K562 (cell line): ENCODE results near the gene FAM53B. TPM values are rescaled to one million over a fixed set of nuclear protein-coding genes. Genes with fewer than 3 reads are reported as not detected.

ENCODE experiments used
- ATAC-seq: fragments of 200-7000 bp; cut with Tn5 transposase; 3 replicates; pipeline ENCODE4 v1.9.1; 2020; ENCODE audit warnings: moderate library complexity
- BruUV-seq: library from RNA; stranded (reverse); fragments of 400-500 nt; replicated peaks from 2 replicates; lab custom pipeline; 2021; lab: Mats Ljungman, UMichigan
- CTCF ChIA-PET: fragments of 300-600 bp; formaldehyde crosslinking; extraction: SDS; loops from one replicate; lab custom pipeline; 2021; ENCODE audit warnings: low intra/inter-chr PET ratio; lab: Yijun Ruan, JAX
- POLR2A ChIA-PET: fragments of 300-600, 350-650 bp; sonication (Branson Sonifier 250); formaldehyde crosslinking; extraction: SDS; loops from one replicate; lab custom pipeline; 2021; ENCODE audit warnings: antibody characterized with exemption, inconsistent platforms; lab: Yijun Ruan, JAX
- DNase-seq, 4 experiments: peaks; one replicate each; pipeline versions ENCODE4 v3.0.0 to v3.0.0-alpha.2; 2011 to 2018; ENCODE audit warnings: low spot score in 3 of 4, mixed read lengths in 3 of 4; ENCODE audit errors: extremely low read depth in 1 of 4
- FAIRE-seq: peaks from 2 replicates; lab custom pipeline; 2011; peaks lifted over from hg19 to GRCh38; lab: Jason Lieb, UNC
- H2AFZ ChIP-seq: 2 replicates; pipeline ENCODE4 v1.6.0; 2011; ENCODE audit warnings: low read depth, low read length, control low read depth, inconsistent platforms
- H3K27ac ChIP-seq: fragments of 200-600 bp; 3 replicates; pipeline ENCODE4 v1.8.0; 2011; ENCODE audit warnings: low read depth, mild to moderate bottlenecking, control low read depth, inconsistent platforms, low read length, moderate library complexity, mixed read lengths; ENCODE audit errors: extremely low read depth
- H3K27me3 ChIP-seq, 2 experiments: fragments of 300-600 bp in 1 of 2; 2 replicates in 1 of 2; 3 replicates in 1 of 2; pipeline versions ENCODE4 v1.6.0 to v1.8.0; 2011; ENCODE audit warnings: inconsistent platforms in 2 of 2, low read length in 2 of 2, mild to moderate bottlenecking in 1 of 2, mixed read lengths in 1 of 2, moderate library complexity in 1 of 2; ENCODE audit not compliant: control insufficient read depth in 2 of 2, insufficient read depth in 2 of 2
- H3K36me3 ChIP-seq: fragments of 300-600 bp; 3 replicates; pipeline ENCODE4 v1.8.0; 2011; ENCODE audit warnings: mild to moderate bottlenecking, low read length, inconsistent platforms; ENCODE audit not compliant: control insufficient read depth, insufficient read depth
- H3K4me1 ChIP-seq, 2 experiments: fragments of 200-600 bp in 1 of 2; replicated peaks in 1 of 2; 2 replicates in 1 of 2; 3 replicates in 1 of 2; pipeline versions ENCODE4 v1.5.1 to v1.8.0; 2011; ENCODE audit warnings: inconsistent platforms in 2 of 2, low read length in 2 of 2, mild to moderate bottlenecking in 1 of 2, mixed read lengths in 1 of 2, moderate library complexity in 1 of 2; ENCODE audit not compliant: control insufficient read depth in 2 of 2, insufficient read depth in 2 of 2
- H3K4me2 ChIP-seq: 2 replicates; pipeline ENCODE4 v1.6.1; 2011; ENCODE audit warnings: low read length, control low read depth, inconsistent platforms, mixed read lengths; ENCODE audit not compliant: insufficient read depth
- H3K4me3 ChIP-seq: fragments of 200-600 bp; sonication (generic), shearing (Covaris generic); 2 replicates; pipeline ENCODE4 v1.5.1; 2016; ENCODE audit warnings: control low read depth, inconsistent platforms
- H3K79me2 ChIP-seq: fragments of 200-600 bp; 3 replicates; pipeline ENCODE4 v1.8.0; 2011; ENCODE audit warnings: low read length, inconsistent platforms; ENCODE audit not compliant: control insufficient read depth, insufficient read depth
- H3K9ac ChIP-seq, 2 experiments: 2 replicates each; pipeline versions ENCODE4 v1.6.0 to v1.6.1; 2011; ENCODE audit warnings: low read depth in 2 of 2, low read length in 2 of 2, control low read depth in 1 of 2, inconsistent platforms in 1 of 2, mild to moderate bottlenecking in 1 of 2, mixed read lengths in 1 of 2; ENCODE audit not compliant: insufficient read depth in 1 of 2
- H3K9me1 ChIP-seq: one replicate; pipeline ENCODE4 v1.6.0; 2011; ENCODE audit warnings: inconsistent platforms, mild to moderate bottlenecking, low read length, moderate library complexity; ENCODE audit not compliant: control insufficient read depth, insufficient read depth
- H3K9me3 ChIP-seq: replicated peaks from 2 replicates; pipeline ENCODE4 v1.5.1; 2011; ENCODE audit warnings: low read depth, low read length, inconsistent platforms; ENCODE audit not compliant: control insufficient read depth, insufficient read depth
- H4K20me1 ChIP-seq: replicated peaks from 2 replicates; pipeline ENCODE4 v1.6.1; 2011; ENCODE audit warnings: low read length, inconsistent platforms, mixed read lengths; ENCODE audit not compliant: control insufficient read depth, insufficient read depth
- EP400 ChIP-seq: fragments of 450-650 bp; IDR thresholded peaks from 2 replicates; pipeline ENCODE4 v1.6.1; 2017; ENCODE audit warnings: antibody characterized with exemption, mild to moderate bottlenecking, moderate library complexity
- HMG20A ChIP-seq: fragments of 450-650 bp; formaldehyde crosslinking; conservative IDR thresholded peaks from 2 replicates; pipeline ENCODE4 v1.4.0; 2020; ENCODE audit warnings: mild to moderate bottlenecking, mixed read lengths
- HMG20B ChIP-seq: fragments of 250-450 bp; sonication (Bioruptor Pico); IDR thresholded peaks from 2 replicates; pipeline ENCODE4 v1.5.0; 2021; ENCODE audit warnings: mild to moderate bottlenecking
- KDM1A ChIP-seq, 2 experiments: fragments of 450-650 bp; IDR thresholded peaks; 2 replicates each; pipeline ENCODE4 v1.6.1; 2016; ENCODE audit warnings: mild to moderate bottlenecking in 2 of 2
- ZNF717 ChIP-seq: fragments of 250-450 bp; sonication (Bioruptor Pico); IDR thresholded peaks from 2 replicates; pipeline ENCODE4 v1.5.0; 2021
- WGBS: fragments of 100-300 bp; shearing (Covaris generic); methylation state at CpG from one replicate; pipeline ENCODE4 v1.1.6; 2016; ENCODE audit warnings: low coverage, mixed read lengths; ENCODE audit not compliant: insufficient coverage; ENCODE audit errors: missing lambda C conversion rate; 5-methylcytosine and 5-hydroxymethylcytosine counted together
- in situ Hi-C: fragments of 300-500 bp; cut with MboI; formaldehyde crosslinking; loops from 4 replicates; pipeline ENCODE4 v1.15.0; 2018; ENCODE audit warnings: inconsistent platforms, mixed read lengths
- intact Hi-C: fragments of 100-400 bp; cut with micrococcal nuclease; formaldehyde crosslinking; loops from 2 replicates; pipeline ENCODE4 v1.14.2; 2022
- polyA plus RNA-seq, 8 experiments: library from polyadenylated mRNA; depleted of rRNA in 4 of 8; stranded (reverse) in 5 of 8; unstranded in 3 of 8; fragments of >200 nt; fragmentation: Nextera tagmentation in 2 of 8; fragmentation: Illumina TruSeq in 1 of 8; extraction: Ambion mirVana in 2 of 8; extraction: Trizol in 1 of 8; gene quantifications; 2 replicates each; pipeline versions ENCODE4 v1.2.1 to v1.2.3, GENCODE V29; 2011 to 2014; ENCODE audit warnings: inconsistent platforms in 1 of 8, missing spikeins in 1 of 8
- total RNA-seq, 7 experiments: library from RNA; depleted of rRNA in 6 of 7; stranded (reverse); fragments of >200 nt in 6 of 7; fragmentation: Illumina TruSeq in 2 of 7; extraction: Trizol in 2 of 7; gene quantifications; 2 replicates each; pipeline versions ENCODE4 v1.2.1 to v1.2.3, GENCODE V29; 2011 to 2021; ENCODE audit warnings: low replicate concordance in 1 of 7

The FAM53B gene
- total and polyA plus RNA-seq, 9 of the 15 experiments (the other 6 are each of a cell fraction or from before 2014, with no cell fraction given): 0.03 to 16.5 (median 5.0) TPM

DNA sequence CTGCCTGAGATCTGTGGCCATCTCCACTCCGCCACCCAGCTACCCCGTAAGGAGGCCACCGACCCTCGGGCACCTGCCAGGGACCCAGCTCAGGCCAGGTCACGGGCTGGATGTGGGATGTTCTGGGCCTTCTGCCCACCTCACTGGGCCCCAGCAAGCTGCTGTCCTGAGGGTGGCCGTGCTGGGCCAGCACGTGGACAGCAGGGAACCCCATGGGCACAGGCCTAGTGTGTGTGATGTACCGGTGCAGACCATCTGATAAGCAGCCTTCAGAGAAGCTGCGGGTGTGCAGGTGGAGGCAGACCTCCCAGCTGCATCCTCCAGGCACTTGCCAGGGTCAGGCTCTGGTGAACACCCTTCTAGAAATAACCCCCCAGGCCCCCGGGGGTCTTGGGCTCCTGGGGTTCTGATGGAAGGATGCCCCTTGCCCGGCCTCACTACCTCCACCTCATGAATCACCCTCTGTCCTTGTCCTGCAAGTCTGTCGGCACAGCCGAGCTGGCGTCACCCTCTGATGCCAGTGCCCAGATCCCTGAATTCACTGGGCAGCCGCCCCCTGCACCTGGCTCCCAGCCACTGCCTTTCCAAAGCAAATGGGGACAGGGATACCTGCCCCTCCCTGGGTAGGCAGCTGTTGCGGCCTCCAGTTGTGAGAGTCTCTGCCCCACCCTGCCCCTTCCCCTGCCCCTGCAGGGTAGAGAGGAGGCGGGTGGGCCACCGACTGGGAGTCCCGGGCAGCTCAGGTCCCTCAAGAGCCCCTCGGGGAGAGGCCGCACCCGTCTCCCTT, 139.8 kb downstream of the FAM53B start:
- FAIRE-seq (no peak), ATAC-seq (no peak), DNase-seq (no peak)
- Histone ChIP-seq H3K4me1 (peaks cover 0 to 45% of the 10 kb centered on the region in 2 experiments; a peak in 2 of 5 replicates), H3K79me2 (no peaks in the 10 kb centered on the region), H3K4me2 (no peak overlapping the region), H3K4me3 (no peak overlapping the region), H3K36me3 (no peaks in the 10 kb centered on the region), H3K9ac (no peak overlapping the region), H3K27me3 (no peaks in the 10 kb centered on the region), H4K20me1 (0 out of 2 replicates have a peak, but pooled peaks cover 4% of the 10 kb centered on the region), H3K9me3 (no peaks in the 10 kb centered on the region), H3K27ac (no peak overlapping the region), H3K9me1 (peaks cover 3% of the 10 kb centered on the region), H2AFZ (no peak overlapping the region)
- WGBS: 37% methylated on average over 15 of the region's 22 CpGs
- intact Hi-C loops: no loop called here
- BruUV-seq: no TSS peak
- TF ChIP-seq EP400: no peak
- TF ChIP-seq HMG20A: no peak
- no peak for TF ChIP-seq HMG20B (CRISPR knock-in tag)
- no peak for TF ChIP-seq KDM1A (IDR thresholded peaks at IDR 0.05)
- TF ChIP-seq ZNF717 (CRISPR knock-in tag): no peak
- in situ Hi-C loops: no loop called here
- POLR2A ChIA-PET: interaction anchor here (0.5 to 0.6 kb wide), 2 partner anchors 13 to 21 kb away, joined by 3 to 4 read pairs; no protein-coding TSS in a partner anchor
- CTCF ChIA-PET: no interaction called here
